ENCODE data around the gene TMEM171. TPM values are rescaled to one million over a fixed set of nuclear protein-coding genes. Genes with fewer than 3 reads are reported as not detected.

The TMEM171 gene
- total and polyA plus RNA-seq, 2 donors (not counting 1 experiment from before 2014, with no cell fraction given), result not detected

DNA sequence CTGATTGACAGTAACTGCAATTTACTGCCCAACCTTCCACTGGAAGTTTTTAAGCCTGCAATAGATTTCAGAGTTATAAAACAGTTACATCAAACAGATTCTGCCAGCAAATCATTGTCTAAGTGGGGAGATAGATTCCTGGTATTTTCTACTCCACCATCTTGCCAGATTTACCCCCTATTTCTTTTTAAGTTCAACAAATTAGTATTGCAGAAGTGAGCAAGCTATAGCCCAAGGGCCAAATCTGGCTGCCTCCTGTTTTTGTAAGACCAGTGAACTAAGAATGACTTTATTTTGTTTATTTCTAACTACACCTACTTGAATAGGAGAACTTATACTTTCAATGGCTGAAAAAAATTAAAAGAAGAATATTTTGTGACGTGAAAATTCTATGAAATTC lies 8.8 kb upstream of the TMEM171 start:
- Mint-ChIP-seq H3K9me3 (ENCODE audit: insufficient read depth) (peaks cover 3% of the 10 kb centered on the region), H3K4me1 (no peaks in the 10 kb centered on the region), H3K4me3 (no peak overlapping the region), H3K27me3 (peaks cover 33% of the 10 kb centered on the region), H3K27ac (no peak overlapping the region)
- no peak overlapping the region for H3K27ac ChIP-seq (ENCODE audit: low read length in 2 of 2)
- ChIA-PET CTCF (no interaction called here), POLR2A (no interaction called here)
- no CpG with 5 or more reads among the region's 1 CpG for WGBS (ENCODE audit: insufficient coverage)
- H3K4me1 ChIP-seq (ENCODE audit: control insufficient read depth in 2 of 2, insufficient read depth in 2 of 2, low read length in 2 of 2), result no peaks in the 10 kb centered on the region
- H3K27me3 ChIP-seq (replicated peaks in 1 of 4; ENCODE audit: control extremely low read depth in 1 of 4, control insufficient read depth in 3 of 4, insufficient read depth in 4 of 4, low read length in 3 of 4), result peaks cover 0 to 4% (median 1%) of the 10 kb centered on the region in 4 experiments
- DNase-seq (no peak), ATAC-seq (ENCODE audit: low read depth) (no peak)
- H3K9me3 ChIP-seq (ENCODE audit: control extremely low read depth in 1 of 3, control insufficient read depth in 2 of 3, insufficient read depth in 1 of 3, low read length in 2 of 3), result no peaks in the 10 kb centered on the region
- TF ChIP-seq CTCF (IDR thresholded peaks at IDR 0.05), result no peak
- TF ChIP-seq EZH2 (IDR thresholded peaks at IDR 0.05; ENCODE audit: borderline replicate concordance, insufficient read depth, low read depth, low read length, poor library complexity, severe bottlenecking), result no peak
- no peak overlapping the region for H3K9ac ChIP-seq (ENCODE audit: low read length)
- H3K4me3 ChIP-seq (ENCODE audit: control extremely low read depth in 1 of 5, extremely low read depth in 1 of 5, insufficient read depth in 1 of 5, low read depth in 2 of 5, low read length in 4 of 5), result no peak overlapping the region
- intact Hi-C loops (cut with micrococcal nuclease), result no loop called here
- H3K79me2 ChIP-seq (ENCODE audit: control insufficient read depth, insufficient read depth, low read length), result no peaks in the 10 kb centered on the region
- no peaks in the 10 kb centered on the region for H3K36me3 ChIP-seq (replicated peaks in 1 of 2; ENCODE audit: control extremely low read depth in 1 of 2, control insufficient read depth in 1 of 2, extremely low read depth in 1 of 2, insufficient read depth in 2 of 2, low read length in 1 of 2)
- H4K20me1 ChIP-seq (ENCODE audit: control insufficient read depth, insufficient read depth, low read length, poor library complexity, severe bottlenecking), result no peaks in the 10 kb centered on the region
- H2AFZ ChIP-seq (ENCODE audit: insufficient read depth, low read depth, low read length, poor library complexity, severe bottlenecking), result no peak overlapping the region
- H3K4me2 ChIP-seq (replicated peaks; ENCODE audit: low read depth, low read length, poor library complexity, severe bottlenecking), result no peak overlapping the region

DNA sequence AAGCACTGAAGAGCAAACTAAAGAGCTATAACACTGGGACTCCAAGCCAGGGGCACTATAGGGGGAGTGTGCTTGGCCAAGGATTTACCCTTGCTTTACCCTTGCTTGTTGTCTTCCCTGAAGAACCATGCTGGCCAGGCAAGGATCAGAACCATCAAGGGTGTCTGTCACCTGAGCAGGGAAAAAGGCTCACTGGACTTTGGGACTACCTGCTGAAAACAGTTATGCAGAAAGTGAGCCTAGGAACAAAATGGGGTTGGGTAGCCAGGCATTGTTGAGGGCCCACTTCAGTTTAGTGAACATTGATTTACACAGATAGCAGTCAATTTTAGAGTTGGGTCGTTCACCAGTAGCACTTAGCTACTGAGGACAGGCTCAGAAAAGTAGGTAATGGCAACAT lies 8.0 kb upstream of the TMEM171 start:
- Histone ChIP-seq H3K9me3 (ENCODE audit: control extremely low read depth in 1 of 3, control insufficient read depth in 2 of 3, insufficient read depth in 1 of 3, low read length in 2 of 3) (peaks cover 0 to 3% (median 0%) of the 10 kb centered on the region in 3 donors), H3K4me2 (replicated peaks; ENCODE audit: low read depth, low read length, poor library complexity, severe bottlenecking) (no peak overlapping the region), H3K9ac (ENCODE audit: low read length) (no peak overlapping the region), H3K4me3 (ENCODE audit: control extremely low read depth in 1 of 5, extremely low read depth in 1 of 5, insufficient read depth in 1 of 5, low read depth in 2 of 5, low read length in 4 of 5) (no peak overlapping the region), H4K20me1 (ENCODE audit: control insufficient read depth, insufficient read depth, low read length, poor library complexity, severe bottlenecking) (no peaks in the 10 kb centered on the region), H3K4me1 (ENCODE audit: control insufficient read depth in 2 of 2, insufficient read depth in 2 of 2, low read length in 2 of 2) (no peaks in the 10 kb centered on the region), H3K36me3 (replicated peaks in 1 of 2; ENCODE audit: control extremely low read depth in 1 of 2, control insufficient read depth in 1 of 2, extremely low read depth in 1 of 2, insufficient read depth in 2 of 2, low read length in 1 of 2) (no peaks in the 10 kb centered on the region), H3K27ac (ENCODE audit: low read length in 2 of 2) (no peak overlapping the region), H3K79me2 (ENCODE audit: control insufficient read depth, insufficient read depth, low read length) (no peaks in the 10 kb centered on the region), H3K27me3 (replicated peaks in 1 of 4; ENCODE audit: control extremely low read depth in 1 of 4, control insufficient read depth in 3 of 4, insufficient read depth in 4 of 4, low read length in 3 of 4) (peaks cover 0 to 8% (median 2%) of the 10 kb centered on the region in 4 experiments), H2AFZ (ENCODE audit: insufficient read depth, low read depth, low read length, poor library complexity, severe bottlenecking) (no peak overlapping the region)
- 70% methylated on average over 1 of the region's 1 CpG for WGBS (ENCODE audit: insufficient coverage)
- Mint-ChIP-seq H3K9me3 (ENCODE audit: insufficient read depth) (peaks cover 3% of the 10 kb centered on the region), H3K4me1 (no peaks in the 10 kb centered on the region), H3K27me3 (peaks cover 41% of the 10 kb centered on the region), H3K4me3 (no peak overlapping the region), H3K27ac (no peak overlapping the region)
- intact Hi-C loops (cut with micrococcal nuclease), result no loop called here
- TF ChIP-seq CTCF (IDR thresholded peaks at IDR 0.05) (no peak), EZH2 (IDR thresholded peaks at IDR 0.05; ENCODE audit: borderline replicate concordance, insufficient read depth, low read depth, low read length, poor library complexity, severe bottlenecking) (no peak)
- CTCF ChIA-PET, result no interaction called here
- DNase-seq (no peak), ATAC-seq (ENCODE audit: low read depth) (no peak)
- POLR2A ChIA-PET, result no interaction called here

All from B cell (primary cell).